Endothelial cell of umbilical vein (primary cell): ENCODE results near the gene USP36. TPM values are rescaled to one million over a fixed set of nuclear protein-coding genes. Genes with fewer than 3 reads are reported as not detected.

Source experiments
- BruUV-seq: library from RNA; stranded (reverse); fragments of 400-500 nt; replicated peaks from 2 replicates; lab custom pipeline; 2021; lab: Mats Ljungman, UMichigan
- CTCF ChIA-PET: fragments of 300-600, 350-600 bp; sonication (Branson Sonifier 250); formaldehyde crosslinking; loops from one replicate; lab custom pipeline; 2021; ENCODE audit warnings: antibody characterized with exemption, inconsistent platforms; lab: Charles Lee
- POLR2A ChIA-PET: fragments of 300-600, 350-600 bp; sonication (Branson Sonifier 250); formaldehyde crosslinking; loops from one replicate; lab custom pipeline; 2021; ENCODE audit warnings: antibody characterized with exemption, inconsistent platforms; lab: Charles Lee
- DNase-seq: peaks from one replicate; pipeline ENCODE4 v3.0.0-alpha.2; 2011; ENCODE audit warnings: low read depth, low spot score
- FAIRE-seq: peaks from 2 replicates; lab custom pipeline; 2011; peaks lifted over from hg19 to GRCh38; lab: Jason Lieb, UNC
- H2AFZ ChIP-seq: 2 replicates; pipeline ENCODE4 v1.6.0; 2012; ENCODE audit warnings: low read depth, low read length, control low read depth, inconsistent platforms
- H3K27ac ChIP-seq: 2 replicates; pipeline ENCODE4 v1.5.1; 2011; ENCODE audit warnings: low read depth, mild to moderate bottlenecking, control low read depth, low read length, moderate library complexity; ENCODE audit not compliant: insufficient read depth
- H3K27me3 ChIP-seq, 2 experiments: 2 replicates each; pipeline versions ENCODE4 v1.6.0 to v1.6.1; 2011; ENCODE audit warnings: low read length in 2 of 2, mixed read lengths in 1 of 2; ENCODE audit not compliant: control insufficient read depth in 2 of 2, insufficient read depth in 2 of 2
- H3K36me3 ChIP-seq, 2 experiments: 2 replicates in 1 of 2; 3 replicates in 1 of 2; pipeline ENCODE4 v1.5.1; 2011; ENCODE audit warnings: low read length in 2 of 2, mild to moderate bottlenecking in 1 of 2, moderate library complexity in 1 of 2; ENCODE audit not compliant: control insufficient read depth in 2 of 2, insufficient read depth in 2 of 2; ENCODE audit errors: extremely low read depth in 1 of 2
- H3K4me1 ChIP-seq: 3 replicates; pipeline ENCODE4 v1.5.1; 2011; ENCODE audit warnings: mild to moderate bottlenecking, low read length; ENCODE audit not compliant: control insufficient read depth, insufficient read depth; ENCODE audit errors: extremely low read depth
- H3K4me2 ChIP-seq: 2 replicates; pipeline ENCODE4 v1.6.1; 2011; ENCODE audit warnings: low read length, control low read depth, mixed read lengths; ENCODE audit not compliant: insufficient read depth
- H3K4me3 ChIP-seq, 3 experiments: fragments of 200-600 bp in 1 of 3; sonication (generic), shearing (Covaris generic) in 1 of 3; replicated peaks in 1 of 3; 2 replicates each; pipeline ENCODE4 v1.5.1; 2011 to 2016; ENCODE audit warnings: control low read depth in 3 of 3, low read length in 3 of 3, mild to moderate bottlenecking in 2 of 3, inconsistent platforms in 1 of 3, low read depth in 1 of 3, moderate library complexity in 1 of 3; ENCODE audit not compliant: insufficient read depth in 1 of 3
- H3K79me2 ChIP-seq: 2 replicates; pipeline ENCODE4 v1.6.0; 2012; ENCODE audit warnings: low read length, inconsistent platforms; ENCODE audit not compliant: control insufficient read depth, insufficient read depth
- H3K9ac ChIP-seq: replicated peaks from 2 replicates; pipeline ENCODE3; 2011; ENCODE audit warnings: low read length, control low read depth; ENCODE audit not compliant: insufficient read depth; ENCODE audit errors: extremely low read depth
- H3K9me1 ChIP-seq: replicated peaks from 3 replicates; pipeline ENCODE4 v1.6.0; 2011; ENCODE audit warnings: mild to moderate bottlenecking, low read length; ENCODE audit not compliant: control insufficient read depth, insufficient read depth; ENCODE audit errors: extremely low read depth
- H3K9me3 ChIP-seq: replicated peaks from 2 replicates; pipeline ENCODE4 v1.5.1; 2012; ENCODE audit warnings: low read length, inconsistent platforms; ENCODE audit not compliant: control insufficient read depth, insufficient read depth
- H4K20me1 ChIP-seq: replicated peaks from 2 replicates; pipeline ENCODE3; 2011; ENCODE audit warnings: mild to moderate bottlenecking, low read length; ENCODE audit not compliant: control insufficient read depth, insufficient read depth; ENCODE audit errors: extremely low read depth
- CTCF ChIP-seq, 2 donors: IDR thresholded peaks; 1 replicate in 1 of 2; 2 replicates in 1 of 2; pipeline ENCODE4 v1.5.1; 2011; ENCODE audit warnings: low read length in 2 of 2, mild to moderate bottlenecking in 2 of 2, moderate library complexity in 2 of 2, control low read depth in 1 of 2, inconsistent platforms in 1 of 2, low read depth in 1 of 2; ENCODE audit not compliant: insufficient read depth in 1 of 2; ENCODE audit errors: extremely low read depth in 1 of 2
- EZH2 ChIP-seq: IDR thresholded peaks from 2 replicates; pipeline ENCODE4 v1.6.1; 2012; ENCODE audit warnings: borderline replicate concordance, low read depth, mild to moderate bottlenecking, moderate library complexity, low read length, inconsistent platforms; ENCODE audit not compliant: severe bottlenecking
- FOS ChIP-seq: IDR thresholded peaks from 2 replicates; pipeline ENCODE4 v1.6.1; 2011; ENCODE audit warnings: mild to moderate bottlenecking, low read length, moderate library complexity, borderline replicate concordance; ENCODE audit not compliant: insufficient read depth
- GATA2 ChIP-seq: IDR thresholded peaks from 2 replicates; pipeline ENCODE4 v1.7.0; 2011; ENCODE audit warnings: low read depth, mild to moderate bottlenecking, moderate library complexity, mixed read lengths, low read length; ENCODE audit not compliant: insufficient read length, insufficient read depth
- JUN ChIP-seq: IDR thresholded peaks from 2 replicates; pipeline ENCODE4 v1.6.1; 2011; ENCODE audit warnings: borderline replicate concordance, low read depth; ENCODE audit not compliant: insufficient read length, insufficient read depth
- MAX ChIP-seq: IDR thresholded peaks from 2 replicates; pipeline ENCODE4 v1.6.1; 2011; ENCODE audit not compliant: insufficient read depth, insufficient read length
- MYC ChIP-seq: IDR thresholded peaks from one replicate; pipeline ENCODE4 v1.6.1; 2011; ENCODE audit warnings: mild to moderate bottlenecking, low read depth, low read length
- POLR2A ChIP-seq: IDR thresholded peaks from 2 replicates; pipeline ENCODE4 v1.6.1; 2012; ENCODE audit warnings: low read depth, mild to moderate bottlenecking, control low read depth, low read length
- dilution Hi-C: fragments of 300-500 bp; cut with MboI; formaldehyde crosslinking; loops from one replicate; pipeline ENCODE4 v1.15.0; 2019; ENCODE audit warnings: low sequenced_read_pairs; ENCODE audit not compliant: extremely low pct_ligation_motif_present
- intact Hi-C: fragments of 100-400 bp; cut with micrococcal nuclease; formaldehyde crosslinking; loops from one replicate; pipeline ENCODE4 v1.10.0; 2022
- polyA plus RNA-seq, 4 experiments: library from polyadenylated mRNA; depleted of rRNA in 3 of 4; stranded (reverse) in 3 of 4; unstranded in 1 of 4; fragments of >200 nt; gene quantifications; 2 replicates each; pipeline versions ENCODE4 v1.2.1 to v1.2.3, GENCODE V29; 2011 to 2012; ENCODE audit warnings: missing spikeins in 1 of 4
- total RNA-seq: library from RNA; stranded (reverse); gene quantifications from 2 replicates; pipeline ENCODE4 v1.2.3, GENCODE V29; 2021

USP36 gene
- total and polyA plus RNA-seq, 2 donors (not counting 3 experiments of a cell fraction or from before 2014, with no cell fraction given), result 29.8 to 46.6 TPM

GRCh38 chr17:78847052-78847451, 6.4 kb upstream of the USP36 start:
- intact Hi-C loops (no loop called here), dilution Hi-C loops (no loop called here)
- CTCF ChIA-PET, result no interaction called here
- DNase-seq (no peak), FAIRE-seq (no peak)
- Histone ChIP-seq H3K4me1 (no peaks in the 10 kb centered on the region), H4K20me1 (no peaks in the 10 kb centered on the region), H2AFZ (no peak overlapping the region), H3K36me3 (no peaks in the 10 kb centered on the region), H3K4me2 (no peak overlapping the region), H3K9me3 (no peaks in the 10 kb centered on the region), H3K4me3 (no peak overlapping the region), H3K9me1 (no peaks in the 10 kb centered on the region), H3K79me2 (no peaks in the 10 kb centered on the region), H3K27me3 (no peaks in the 10 kb centered on the region), H3K9ac (no peak overlapping the region), H3K27ac (no peak overlapping the region)
- POLR2A ChIA-PET, result no interaction called here
- TF ChIP-seq MYC (no peak), MAX (no peak), POLR2A (no peak), EZH2 (no peak), FOS (no peak), GATA2 (no peak), JUN (no peak), CTCF (IDR thresholded peaks at IDR 0.05; ENCODE audit: extremely low read depth in 1 of 2, insufficient read depth in 1 of 2, low read depth in 1 of 2, low read length in 2 of 2) (no peak)
- BruUV-seq, result no TSS peak
